Erythroblast (primary cell): Measurements from ENCODE around the gene PRKCZ.

ENCODE experiments used
- DNase-seq, 2 experiments: peaks; one replicate each; lab custom pipeline; 2025; lab: John Stamatoyannopoulos, UW
- GATA1 ChIP-seq: IDR thresholded peaks from 2 replicates; pipeline ENCODE4 v1.6.1; 2011; ENCODE audit warnings: low read depth, mild to moderate bottlenecking, control low read depth, low read length, moderate library complexity
- POLR2A ChIP-seq: IDR thresholded peaks from 2 replicates; pipeline ENCODE4 v1.6.1; 2011; ENCODE audit warnings: mild to moderate bottlenecking, low read length

Gene PRKCZ

DNA sequence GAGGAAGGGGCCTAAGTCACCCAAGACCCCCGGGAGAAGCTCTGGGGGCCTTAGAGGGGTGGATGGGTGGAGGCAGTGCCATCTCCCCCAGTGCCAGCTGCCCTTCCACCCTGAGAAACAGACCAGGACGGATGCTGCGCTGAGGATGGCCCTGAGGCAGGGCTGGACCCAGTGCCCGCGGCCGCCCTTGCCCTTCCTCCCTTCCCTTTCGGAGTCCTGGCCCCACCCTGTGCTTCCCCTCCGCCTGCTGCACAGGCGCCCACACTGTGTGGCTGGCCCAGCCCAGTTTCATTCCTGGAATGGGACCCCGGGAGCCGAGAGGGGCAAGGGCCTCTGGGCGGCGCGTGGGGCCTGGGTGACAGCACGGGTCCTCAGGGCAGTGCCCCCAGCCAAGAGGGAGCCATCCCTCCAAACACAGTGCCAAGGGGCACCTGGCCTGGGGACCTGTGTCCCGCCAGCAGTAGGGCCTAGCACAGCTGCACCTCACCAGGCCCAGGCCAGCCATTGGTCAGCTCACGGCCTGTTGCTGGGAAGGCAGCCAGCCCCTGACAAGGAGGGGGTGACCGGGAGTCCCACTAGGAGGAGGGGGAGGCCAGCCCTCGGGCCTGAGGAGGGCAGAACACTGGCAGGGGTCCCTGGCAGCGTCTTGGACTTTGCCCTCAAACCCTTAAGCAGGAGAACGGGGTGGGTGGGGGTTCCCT is 164.5 kb downstream of the PRKCZ start:
- TF ChIP-seq GATA1: no peak
- TF ChIP-seq POLR2A: no peak
- DNase-seq: no peak

DNA sequence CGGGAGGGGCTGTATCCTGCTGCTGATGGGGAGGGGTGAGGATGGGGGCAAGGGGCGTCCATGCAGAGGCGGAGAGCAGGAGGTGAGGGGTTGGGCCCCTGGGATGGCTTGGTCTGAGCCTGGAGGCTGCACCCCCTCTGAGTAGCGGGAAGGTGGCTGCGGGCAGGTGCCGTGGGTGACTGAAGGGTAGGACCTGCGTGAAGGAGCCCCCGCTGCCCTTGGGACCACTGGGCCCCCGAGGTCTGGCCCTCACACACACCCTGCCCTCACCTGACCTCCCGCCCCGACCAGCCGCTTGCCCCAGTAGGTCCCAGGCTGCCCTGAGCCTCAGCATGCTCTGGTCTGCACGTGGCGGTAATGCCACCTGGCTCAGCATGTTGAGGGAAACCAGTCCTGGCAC is 165.1 kb downstream of the PRKCZ start:
- TF ChIP-seq POLR2A: no peak
- no peak for DNase-seq

GRCh38 chr1:2215909-2216766 is 165.9 kb downstream of the PRKCZ start:
- TF ChIP-seq POLR2A (no peak), GATA1 (no peak)
- no peak for DNase-seq

DNA sequence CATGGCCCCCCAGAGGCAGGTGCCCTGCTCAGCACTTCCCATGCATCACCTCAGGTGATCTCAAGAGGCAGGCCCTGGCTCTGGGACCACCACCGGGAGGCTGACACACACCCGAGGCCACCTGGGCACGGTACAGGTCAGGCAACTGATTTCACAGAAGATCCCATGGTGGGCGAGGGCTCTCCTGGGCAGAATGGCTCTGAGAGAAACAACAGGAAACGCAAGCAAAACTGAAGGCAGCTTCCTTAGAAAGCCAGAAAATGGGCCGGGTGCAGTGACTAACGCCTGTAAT is 166.5 kb downstream of the PRKCZ start:
- TF ChIP-seq POLR2A (no peak), GATA1 (no peak)

GRCh38 chr1:2221271-2221670 is 171.1 kb downstream of the PRKCZ start:
- TF ChIP-seq GATA1 (no peak), POLR2A (no peak)
- no peak for DNase-seq

More for the DNA sequence above, 166.5 kb downstream of the PRKCZ start:
- no peak for DNase-seq

DNA sequence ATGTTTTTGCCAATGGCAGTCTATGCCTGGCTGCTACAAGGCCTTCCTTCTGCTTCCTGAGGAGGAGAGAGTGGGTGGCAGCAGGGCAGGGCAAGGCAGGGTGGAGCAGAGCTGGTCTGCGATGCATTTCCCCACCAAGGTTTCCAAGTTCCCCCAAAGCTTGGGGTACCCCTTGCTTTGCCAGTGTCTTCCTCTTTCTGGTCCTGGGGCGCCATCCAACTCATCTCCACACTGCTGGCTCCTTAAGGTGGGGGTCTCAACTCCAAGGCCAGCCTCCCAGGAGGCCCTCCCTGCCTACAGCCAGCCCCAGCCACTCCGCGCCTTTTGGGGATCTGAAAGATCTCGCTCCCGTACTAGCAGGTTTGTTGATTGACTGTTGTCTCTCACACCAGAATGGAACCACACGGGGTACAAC is 174.0 kb downstream of the PRKCZ start:
- TF ChIP-seq POLR2A: no peak
- TF ChIP-seq GATA1: no peak
- no peak for DNase-seq

DNA sequence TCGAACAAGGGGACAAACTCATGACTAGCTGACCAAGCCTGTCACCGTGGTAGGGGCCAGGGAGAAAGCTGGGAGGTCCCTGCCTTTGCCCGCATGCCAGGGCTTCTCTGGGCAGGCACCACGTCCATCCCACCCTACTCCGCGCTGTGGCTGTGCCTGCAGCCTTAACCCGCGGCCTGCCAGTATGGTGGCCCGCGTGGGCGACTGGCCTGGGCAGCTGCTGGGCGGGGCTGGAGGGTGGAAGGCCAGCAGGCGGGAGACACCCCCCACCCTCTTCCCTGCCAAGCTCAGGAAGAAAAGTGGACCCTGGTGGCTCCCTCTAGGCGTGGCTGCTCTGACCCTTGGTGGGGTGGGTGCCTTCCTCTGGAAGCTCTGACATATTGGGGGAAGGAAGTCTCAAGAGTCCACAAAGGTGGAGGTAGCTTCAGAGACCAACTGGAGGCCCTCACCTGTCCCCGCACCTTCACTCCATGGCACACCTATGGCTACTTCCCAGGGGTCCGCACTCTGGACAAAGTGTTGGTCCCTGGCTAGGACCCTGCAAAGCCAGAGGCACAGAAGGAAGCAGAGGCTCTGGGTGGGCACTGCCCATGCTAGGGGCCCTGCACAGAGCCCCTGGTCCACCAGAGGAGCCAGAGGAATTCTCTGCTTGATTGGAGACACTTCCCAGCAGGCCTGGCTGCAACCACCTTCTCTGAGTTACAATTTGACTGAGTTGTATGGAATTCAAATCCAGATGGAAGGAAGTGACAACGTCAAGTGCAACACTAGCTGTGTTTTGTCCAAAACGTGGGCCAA is 174.6 kb downstream of the PRKCZ start:
- no peak for DNase-seq

DNA sequence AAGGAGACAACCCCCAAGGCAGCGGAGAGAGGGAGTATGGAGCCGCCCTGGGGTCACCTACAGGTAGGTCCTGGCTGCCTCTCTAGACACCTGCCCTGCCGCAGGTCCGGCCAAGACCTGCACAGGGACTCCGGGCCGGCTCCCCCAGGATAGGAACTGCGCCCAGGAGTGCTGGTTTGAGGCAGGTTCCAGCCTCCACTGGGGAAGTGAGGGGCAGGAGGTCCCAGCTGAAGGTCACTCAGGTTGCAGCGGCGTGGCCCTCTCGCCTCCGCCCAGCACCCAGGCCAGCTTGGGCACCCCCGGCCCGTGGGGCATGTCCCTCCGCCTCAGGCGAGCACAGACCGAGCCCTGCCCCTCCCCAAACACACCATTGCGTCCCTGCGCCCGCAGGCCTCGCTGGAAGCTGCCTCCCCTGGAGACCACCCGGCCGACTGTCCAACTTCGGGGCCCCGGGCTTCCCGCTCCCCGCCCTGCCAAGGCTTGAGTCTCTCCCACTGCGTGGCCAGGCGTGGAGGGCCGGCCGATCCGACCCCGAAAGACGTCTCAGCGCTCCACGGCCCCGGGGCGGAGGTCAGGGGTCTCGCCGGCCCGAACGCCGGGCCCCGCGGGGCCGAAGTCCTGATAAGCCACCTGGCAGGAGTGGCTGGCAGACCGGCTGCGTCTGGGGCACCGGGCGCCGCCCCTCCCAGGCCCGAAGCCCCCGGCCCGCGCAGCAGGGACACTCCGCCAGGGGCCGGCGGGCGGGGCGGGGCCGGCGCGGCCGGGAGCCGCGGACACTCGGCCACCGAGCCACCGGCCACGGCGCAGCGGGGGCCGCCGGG is 176.5 kb downstream of the PRKCZ start:
- DNase-seq: peak; percentile 39 to 61
- TF ChIP-seq POLR2A (no peak), GATA1 (no peak)

More for the DNA sequence above, 174.6 kb downstream of the PRKCZ start:
- TF ChIP-seq GATA1: no peak
- TF ChIP-seq POLR2A: no peak

GRCh38 chr1:2227346-2228156 is 177.3 kb downstream of the PRKCZ start:
- TF ChIP-seq POLR2A (peak; percentile 79), GATA1 (no peak)
- peak; percentile 97 to 99 for DNase-seq

GRCh38 chr1:2228157-2228594 is 178.0 kb downstream of the PRKCZ start, which contains the start of gene SKI:
TSS of gene SKI (plus strand) at chr1:2228319. CDS start at chr1:2228767, 448 bp downstream.
- TF ChIP-seq GATA1 (no peak), POLR2A (no peak)

GRCh38 chr1:2228694-2229036 is 178.5 kb downstream of the PRKCZ start:
- TF ChIP-seq POLR2A: no peak
- TF ChIP-seq GATA1: no peak
- peak; percentile 72 to 77 for DNase-seq

More at GRCh38 chr1:2228157-2228594, 178.0 kb downstream of the PRKCZ start, which contains the start of gene SKI:
- DNase-seq: no peak

GRCh38 chr1:2229037-2229864 is 179.0 kb downstream of the PRKCZ start:
- peak; percentile 85 to 88 for DNase-seq
- TF ChIP-seq GATA1 (no peak), POLR2A (peak; percentile 40)
